Mammary epithelial cell (primary cell): ENCODE results near the gene ZBED4.

ENCODE experiments used
- EZH2 ChIP-seq: IDR thresholded peaks from 2 replicates; pipeline ENCODE4 v1.6.1; 2012; ENCODE audit warnings: low read length, inconsistent platforms, borderline replicate concordance
- TF ChIP-seq, protein P1 (sequence below), 2 donors: IDR thresholded peaks in 1 of 2; conservative IDR thresholded peaks in 1 of 2; 2 replicates each; pipeline ENCODE4 v1.5.1; 2011 to 2012; ENCODE audit warnings: inconsistent platforms in 2 of 2, low read length in 2 of 2, mild to moderate bottlenecking in 2 of 2, control low read depth in 1 of 2, low read depth in 1 of 2; ENCODE audit not compliant: insufficient read depth in 1 of 2; ENCODE audit errors: extremely low read depth in 1 of 2

DNA sequence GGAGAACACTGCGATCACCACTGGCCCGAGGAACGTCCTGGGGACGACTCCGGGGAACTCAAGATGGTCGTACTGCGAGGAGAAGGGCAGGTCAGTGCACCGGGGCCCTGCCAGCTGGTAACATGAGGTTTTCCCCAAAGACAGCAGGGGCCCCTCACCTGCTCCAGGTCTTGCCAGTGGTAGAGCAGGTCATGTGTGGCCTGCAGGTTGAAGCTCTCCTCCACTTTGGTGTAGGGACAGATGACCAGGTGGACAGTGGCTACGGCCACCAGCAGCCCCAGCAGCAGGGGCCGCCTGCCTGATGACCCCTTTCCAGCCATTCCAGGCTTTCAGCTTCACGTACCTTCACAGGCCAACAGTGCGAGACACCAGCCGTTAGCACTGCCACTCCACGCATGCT lies 59.8 kb downstream of the ZBED4 start:
- TF ChIP-seq EZH2: no peak
- TF ChIP-seq, protein P1, sequence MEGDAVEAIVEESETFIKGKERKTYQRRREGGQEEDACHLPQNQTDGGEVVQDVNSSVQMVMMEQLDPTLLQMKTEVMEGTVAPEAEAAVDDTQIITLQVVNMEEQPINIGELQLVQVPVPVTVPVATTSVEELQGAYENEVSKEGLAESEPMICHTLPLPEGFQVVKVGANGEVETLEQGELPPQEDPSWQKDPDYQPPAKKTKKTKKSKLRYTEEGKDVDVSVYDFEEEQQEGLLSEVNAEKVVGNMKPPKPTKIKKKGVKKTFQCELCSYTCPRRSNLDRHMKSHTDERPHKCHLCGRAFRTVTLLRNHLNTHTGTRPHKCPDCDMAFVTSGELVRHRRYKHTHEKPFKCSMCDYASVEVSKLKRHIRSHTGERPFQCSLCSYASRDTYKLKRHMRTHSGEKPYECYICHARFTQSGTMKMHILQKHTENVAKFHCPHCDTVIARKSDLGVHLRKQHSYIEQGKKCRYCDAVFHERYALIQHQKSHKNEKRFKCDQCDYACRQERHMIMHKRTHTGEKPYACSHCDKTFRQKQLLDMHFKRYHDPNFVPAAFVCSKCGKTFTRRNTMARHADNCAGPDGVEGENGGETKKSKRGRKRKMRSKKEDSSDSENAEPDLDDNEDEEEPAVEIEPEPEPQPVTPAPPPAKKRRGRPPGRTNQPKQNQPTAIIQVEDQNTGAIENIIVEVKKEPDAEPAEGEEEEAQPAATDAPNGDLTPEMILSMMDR (conservative IDR thresholded peaks at IDR 0.05 in 1 of 2, IDR thresholded peaks at IDR 0.05 in 1 of 2; ENCODE audit: extremely low read depth in 1 of 2, insufficient read depth in 1 of 2, low read depth in 1 of 2, low read length in 2 of 2): no peak
